K562 (cell line): ENCODE measurements around the gene IRF2. TPM values are rescaled to one million over a fixed set of nuclear protein-coding genes. Genes with fewer than 3 reads are reported as not detected.

Source experiments
- ARID2 ChIP-seq: fragments of 450-650 bp; IDR thresholded peaks from 2 replicates; pipeline ENCODE4 v1.6.1; 2017; ENCODE audit warnings: antibody characterized with exemption, mild to moderate bottlenecking
- CBX3 ChIP-seq, 2 experiments: IDR thresholded peaks; 1 replicate in 1 of 2; 2 replicates in 1 of 2; pipeline ENCODE4 v1.6.1; 2012; ENCODE audit warnings: inconsistent platforms in 2 of 2, low read length in 2 of 2, borderline replicate concordance in 1 of 2, control low read depth in 1 of 2
- CHAMP1 ChIP-seq: fragments of 450-650 bp; IDR thresholded peaks from 2 replicates; pipeline ENCODE4 v1.6.1; 2016; ENCODE audit warnings: mild to moderate bottlenecking
- DACH1 ChIP-seq: fragments of 450-650 bp; IDR thresholded peaks from 2 replicates; pipeline ENCODE4 v1.6.1; 2018; ENCODE audit not compliant: partially characterized antibody
- FOS ChIP-seq: IDR thresholded peaks from 3 replicates; pipeline ENCODE4 v1.6.1; 2011; ENCODE audit not compliant: insufficient read length; ENCODE audit errors: extremely low read depth
- FOXJ2 ChIP-seq: fragments of 200-800 bp; sonication (Bioruptor generic); IDR thresholded peaks from 2 replicates; pipeline ENCODE4 v1.6.1; 2016; ENCODE audit warnings: missing genetic modification characterization, missing compliant biosample characterization
- HDAC2 ChIP-seq: fragments of 450-650 bp; IDR thresholded peaks from 2 replicates; pipeline ENCODE4 v1.6.1; 2016; ENCODE audit warnings: mild to moderate bottlenecking
- NBN ChIP-seq: fragments of 450-650 bp; IDR thresholded peaks from 2 replicates; pipeline ENCODE4 v1.6.1; 2016; ENCODE audit warnings: low read depth, mild to moderate bottlenecking
- NCOR1 ChIP-seq: fragments of 450-650 bp; IDR thresholded peaks from 2 replicates; pipeline ENCODE4 v1.6.1; 2016; ENCODE audit warnings: mild to moderate bottlenecking, moderate library complexity
- SIN3A ChIP-seq, 2 experiments: fragments of 150-350 bp in 1 of 2; IDR thresholded peaks; 2 replicates each; pipeline ENCODE4 v1.6.1; 2011 to 2016; ENCODE audit warnings: borderline replicate concordance in 2 of 2, low read depth in 2 of 2, low read length in 2 of 2, mild to moderate bottlenecking in 2 of 2, moderate library complexity in 2 of 2; ENCODE audit not compliant: control insufficient read depth in 1 of 2
- STAG1 ChIP-seq: sonication (generic); formaldehyde crosslinking; IDR thresholded peaks from 2 replicates; pipeline ENCODE4 v1.5.0; 2020; ENCODE audit warnings: missing genetic modification reagents, borderline replicate concordance
- TAF9B ChIP-seq: fragments of 450-650 bp; IDR thresholded peaks from 2 replicates; pipeline ENCODE4 v1.6.1; 2018; ENCODE audit warnings: mild to moderate bottlenecking; ENCODE audit not compliant: partially characterized antibody
- XRCC3 ChIP-seq: fragments of 450-650 bp; IDR thresholded peaks from 2 replicates; pipeline ENCODE4 v1.6.1; 2017; ENCODE audit warnings: mild to moderate bottlenecking, moderate library complexity
- ZBTB2 ChIP-seq: fragments of 450-650 bp; IDR thresholded peaks from 2 replicates; pipeline ENCODE4 v1.6.1; 2016; ENCODE audit warnings: antibody characterized with exemption
- ZBTB9 ChIP-seq: fragments of 450-650 bp; formaldehyde crosslinking; IDR thresholded peaks from 2 replicates; pipeline ENCODE4 v1.4.0; 2020; ENCODE audit warnings: mild to moderate bottlenecking, moderate library complexity
- ZNF280B ChIP-seq: fragments of 250-450 bp; sonication (Bioruptor Pico); IDR thresholded peaks from 2 replicates; pipeline ENCODE4 v1.5.1; 2021; ENCODE audit warnings: mild to moderate bottlenecking
- ZNF316 ChIP-seq: fragments of 450-650 bp; IDR thresholded peaks from 2 replicates; pipeline ENCODE4 v1.6.1; 2016
- ZNF644 ChIP-seq: fragments of 200-800 bp; sonication (Bioruptor generic); IDR thresholded peaks from 2 replicates; pipeline ENCODE4 v1.6.1; 2016; ENCODE audit warnings: low read depth, missing genetic modification characterization, missing compliant biosample characterization
- ZNF780A ChIP-seq: fragments of 250-450 bp; sonication (Bioruptor Pico); IDR thresholded peaks from 2 replicates; pipeline ENCODE4 v1.5.0; 2021; ENCODE audit warnings: mild to moderate bottlenecking
- polyA plus RNA-seq, 8 experiments: library from polyadenylated mRNA; depleted of rRNA in 4 of 8; stranded (reverse) in 5 of 8; unstranded in 3 of 8; fragments of >200 nt; fragmentation: Nextera tagmentation in 2 of 8; fragmentation: Illumina TruSeq in 1 of 8; extraction: Ambion mirVana in 2 of 8; extraction: Trizol in 1 of 8; gene quantifications; 2 replicates each; pipeline versions ENCODE4 v1.2.1 to v1.2.3, GENCODE V29; 2011 to 2014; ENCODE audit warnings: inconsistent platforms in 1 of 8, missing spikeins in 1 of 8
- total RNA-seq, 7 experiments: library from RNA; depleted of rRNA in 6 of 7; stranded (reverse); fragments of >200 nt in 6 of 7; fragmentation: Illumina TruSeq in 2 of 7; extraction: Trizol in 2 of 7; gene quantifications; 2 replicates each; pipeline versions ENCODE4 v1.2.1 to v1.2.3, GENCODE V29; 2011 to 2021; ENCODE audit warnings: low replicate concordance in 1 of 7

IRF2 gene
- total and polyA plus RNA-seq, 9 of the 15 experiments (the other 6 are each of a cell fraction or from before 2014, with no cell fraction given) = 7.1 to 17.1 (median 11.3) TPM

GRCh38 chr4:184447664-184448063 is 26.7 kb downstream of the IRF2 start (continued):
- TF ChIP-seq ZBTB9 (CRISPR knock-in tag) = no peak
- no peak for TF ChIP-seq ZNF780A
- no peak for TF ChIP-seq FOS
- TF ChIP-seq NBN = no peak
- TF ChIP-seq XRCC3 = no peak
- no peak for TF ChIP-seq SIN3A (IDR thresholded peaks at IDR 0.05; ENCODE audit: borderline replicate concordance in 2 of 2, control insufficient read depth in 1 of 2, low read depth in 2 of 2, low read length in 2 of 2)
- TF ChIP-seq HDAC2 = no peak
- peak; percentile 97 for TF ChIP-seq ZNF316
- no peak for TF ChIP-seq CHAMP1
- no peak for TF ChIP-seq ARID2
- no peak for TF ChIP-seq CBX3 (IDR thresholded peaks at IDR 0.05; ENCODE audit: borderline replicate concordance in 1 of 2, low read length in 2 of 2)
- TF ChIP-seq ZNF280B (CRISPR knock-in tag) = no peak
- no peak for TF ChIP-seq STAG1 (CRISPR knock-in tag)
- no peak for TF ChIP-seq DACH1
- no peak for TF ChIP-seq ZNF644
- TF ChIP-seq FOXJ2 (tag) = no peak
- TF ChIP-seq NCOR1 = peak; percentile 31; the same call in 1 of the 2 replicates
- no peak for TF ChIP-seq TAF9B
- TF ChIP-seq ZBTB2 = no peak
